GM18508 (cell line): ENCODE measurements around the gene TNRC18.
"Not testable (repeated sequence)": the region's sequence is repeated elsewhere in the genome, so short reads cannot be mapped to it uniquely, and the experiment has no call there.

Source experiments
- ATAC-seq: cut with Tn5 transposase; IDR thresholded peaks from one replicate; pipeline ENCODE4 v1.9.1; 2021; ENCODE audit warnings: moderate number of reproducible peaks; ENCODE audit not compliant: insufficient read depth, unreplicated experiment

TNRC18 gene, protein sequence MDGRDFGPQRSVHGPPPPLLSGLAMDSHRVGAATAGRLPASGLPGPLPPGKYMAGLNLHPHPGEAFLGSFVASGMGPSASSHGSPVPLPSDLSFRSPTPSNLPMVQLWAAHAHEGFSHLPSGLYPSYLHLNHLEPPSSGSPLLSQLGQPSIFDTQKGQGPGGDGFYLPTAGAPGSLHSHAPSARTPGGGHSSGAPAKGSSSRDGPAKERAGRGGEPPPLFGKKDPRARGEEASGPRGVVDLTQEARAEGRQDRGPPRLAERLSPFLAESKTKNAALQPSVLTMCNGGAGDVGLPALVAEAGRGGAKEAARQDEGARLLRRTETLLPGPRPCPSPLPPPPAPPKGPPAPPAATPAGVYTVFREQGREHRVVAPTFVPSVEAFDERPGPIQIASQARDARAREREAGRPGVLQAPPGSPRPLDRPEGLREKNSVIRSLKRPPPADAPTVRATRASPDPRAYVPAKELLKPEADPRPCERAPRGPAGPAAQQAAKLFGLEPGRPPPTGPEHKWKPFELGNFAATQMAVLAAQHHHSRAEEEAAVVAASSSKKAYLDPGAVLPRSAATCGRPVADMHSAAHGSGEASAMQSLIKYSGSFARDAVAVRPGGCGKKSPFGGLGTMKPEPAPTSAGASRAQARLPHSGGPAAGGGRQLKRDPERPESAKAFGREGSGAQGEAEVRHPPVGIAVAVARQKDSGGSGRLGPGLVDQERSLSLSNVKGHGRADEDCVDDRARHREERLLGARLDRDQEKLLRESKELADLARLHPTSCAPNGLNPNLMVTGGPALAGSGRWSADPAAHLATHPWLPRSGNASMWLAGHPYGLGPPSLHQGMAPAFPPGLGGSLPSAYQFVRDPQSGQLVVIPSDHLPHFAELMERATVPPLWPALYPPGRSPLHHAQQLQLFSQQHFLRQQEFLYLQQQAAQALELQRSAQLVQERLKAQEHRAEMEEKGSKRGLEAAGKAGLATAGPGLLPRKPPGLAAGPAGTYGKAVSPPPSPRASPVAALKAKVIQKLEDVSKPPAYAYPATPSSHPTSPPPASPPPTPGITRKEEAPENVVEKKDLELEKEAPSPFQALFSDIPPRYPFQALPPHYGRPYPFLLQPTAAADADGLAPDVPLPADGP (N-terminal part only)

DNA sequence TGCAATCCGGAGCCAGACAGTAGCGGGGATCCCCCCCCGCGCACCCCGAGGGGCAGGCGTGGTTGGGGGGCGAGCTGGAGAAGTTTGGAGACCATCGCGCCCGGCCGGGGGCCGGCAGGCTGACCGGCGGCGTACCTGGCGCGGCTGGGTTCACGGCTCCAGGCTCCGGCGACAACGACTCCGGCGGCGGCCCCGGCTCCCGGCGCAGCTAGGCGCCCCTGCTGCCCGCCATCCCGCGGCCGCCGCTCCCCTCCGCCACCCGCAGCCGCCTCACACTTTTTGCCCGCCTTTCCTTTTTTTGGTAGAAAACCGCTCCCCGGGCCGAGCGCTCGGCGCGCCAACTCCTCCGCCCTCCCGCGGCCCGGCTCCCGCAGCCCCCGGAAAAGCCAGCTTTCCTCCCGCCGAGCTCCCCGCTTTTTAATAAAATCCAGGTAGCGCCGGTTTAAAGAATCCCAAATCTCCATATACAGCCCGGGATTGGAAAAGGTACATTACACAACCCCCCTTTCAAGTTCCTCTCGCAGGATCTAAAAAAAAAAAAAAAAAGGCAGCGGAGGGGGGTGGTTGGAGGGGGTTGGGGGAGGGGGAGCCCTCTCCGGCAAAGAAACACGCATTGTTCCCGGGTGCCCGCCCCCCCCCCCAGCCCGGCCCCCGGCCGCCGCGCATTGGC is at the start of gene TNRC18:
TNRC18 (minus strand) TSS at position 529 of the 670 bp plus-strand sequence. CDS start 2,588 bp downstream, outside the sequence.
- ATAC-seq, result no peak

DNA sequence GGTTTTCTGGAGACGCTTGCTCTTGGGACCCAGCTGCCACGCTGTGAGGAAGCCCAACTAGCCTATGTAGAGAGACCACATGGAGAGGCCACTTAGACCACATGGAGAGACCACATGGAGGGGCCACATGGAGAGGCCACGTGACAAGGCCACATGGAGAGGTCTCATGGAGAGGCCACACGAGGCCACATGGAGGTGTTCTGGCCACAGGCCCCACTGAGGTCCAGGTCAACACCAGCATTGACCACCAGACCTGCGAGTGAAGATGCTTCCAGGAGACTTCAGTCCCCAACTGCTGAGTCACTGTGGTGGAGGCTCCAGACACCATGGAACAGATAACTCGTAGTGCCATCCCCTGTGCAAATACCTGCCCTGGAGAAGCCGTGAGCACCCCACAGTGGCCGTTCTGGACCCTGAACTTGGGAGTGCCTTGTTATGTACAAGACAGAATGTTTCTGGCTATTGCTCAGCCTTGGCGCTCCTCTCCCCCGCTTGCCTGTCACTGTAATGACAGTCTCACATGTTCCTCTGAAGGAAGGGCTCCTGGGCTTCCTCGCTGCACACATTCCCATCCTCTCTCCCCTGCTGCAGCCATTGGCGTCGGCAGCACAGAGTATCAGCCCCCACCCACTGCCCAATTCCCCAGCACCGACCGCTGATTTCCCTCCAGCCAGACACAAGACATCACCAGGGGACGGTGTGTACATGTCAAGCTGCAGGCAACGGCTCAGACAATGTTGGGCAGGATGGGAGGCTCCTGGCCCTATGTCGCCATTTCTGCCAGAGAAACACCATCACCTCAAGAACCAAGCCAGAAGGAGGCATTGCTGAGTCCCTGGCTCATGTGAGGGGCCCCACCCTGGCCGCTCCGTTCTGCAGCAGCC is 49.0 kb upstream of the TNRC18 start:
- ATAC-seq, result no peak

DNA sequence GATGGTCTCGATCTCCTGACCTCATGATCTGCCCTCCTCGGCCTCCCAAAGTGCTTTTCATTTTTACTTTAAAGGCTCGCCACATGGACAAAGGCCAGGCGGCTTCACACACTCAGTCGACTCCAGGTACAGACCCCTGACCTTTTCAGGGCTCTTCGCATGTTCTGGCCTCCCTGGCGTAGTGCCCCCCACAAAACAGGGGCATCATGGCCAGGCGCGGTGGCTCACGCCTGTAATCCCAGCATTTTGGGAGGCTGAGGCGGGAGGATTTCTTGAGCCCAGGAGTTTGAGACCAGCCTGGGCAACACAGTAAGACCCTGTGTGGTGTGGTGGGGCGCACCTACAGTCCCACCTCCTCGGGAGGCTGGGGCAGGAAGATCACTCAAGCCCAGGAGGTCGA is 48.0 kb upstream of the TNRC18 start:
- ATAC-seq, result not testable (repeated sequence)

DNA sequence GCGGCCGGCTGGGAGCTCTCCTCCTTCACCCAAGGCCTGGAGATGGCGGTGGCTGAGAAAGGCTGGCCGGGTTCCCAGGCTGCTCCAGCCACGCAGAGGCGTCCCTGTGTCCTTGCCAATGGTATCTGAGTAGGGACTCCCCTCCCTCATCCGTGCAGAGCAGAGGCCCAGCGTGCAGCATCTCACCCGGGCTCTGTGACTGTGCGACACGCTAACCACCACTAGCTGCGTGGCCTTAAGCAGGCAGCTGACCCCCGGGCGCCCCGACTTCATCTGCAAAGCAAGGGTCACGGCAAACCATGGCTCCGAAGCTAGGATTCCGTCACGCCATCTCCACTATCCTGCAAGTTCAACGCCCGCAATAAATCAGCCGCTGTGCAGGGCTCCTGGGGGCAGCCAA is 47.2 kb upstream of the TNRC18 start:
- no peak for ATAC-seq

DNA sequence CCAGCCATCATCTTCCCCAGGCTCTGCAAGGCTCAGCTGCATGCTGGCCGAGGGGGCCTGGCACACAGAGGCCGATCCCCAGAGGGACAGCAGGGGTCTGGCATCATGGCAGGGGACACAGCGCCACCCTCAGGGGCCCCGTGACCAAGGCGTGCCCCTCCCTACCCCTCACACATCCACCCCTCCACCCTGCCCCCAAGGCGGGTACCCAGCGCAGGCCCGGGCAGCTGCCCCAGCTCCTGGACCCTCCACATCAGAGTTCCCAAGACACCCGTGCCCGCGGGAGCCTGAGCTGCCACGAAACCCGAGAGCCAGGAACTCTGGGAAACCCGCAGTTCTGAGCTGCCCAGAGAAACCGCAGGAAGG is 46.5 kb upstream of the TNRC18 start:
- ATAC-seq, result no peak

DNA sequence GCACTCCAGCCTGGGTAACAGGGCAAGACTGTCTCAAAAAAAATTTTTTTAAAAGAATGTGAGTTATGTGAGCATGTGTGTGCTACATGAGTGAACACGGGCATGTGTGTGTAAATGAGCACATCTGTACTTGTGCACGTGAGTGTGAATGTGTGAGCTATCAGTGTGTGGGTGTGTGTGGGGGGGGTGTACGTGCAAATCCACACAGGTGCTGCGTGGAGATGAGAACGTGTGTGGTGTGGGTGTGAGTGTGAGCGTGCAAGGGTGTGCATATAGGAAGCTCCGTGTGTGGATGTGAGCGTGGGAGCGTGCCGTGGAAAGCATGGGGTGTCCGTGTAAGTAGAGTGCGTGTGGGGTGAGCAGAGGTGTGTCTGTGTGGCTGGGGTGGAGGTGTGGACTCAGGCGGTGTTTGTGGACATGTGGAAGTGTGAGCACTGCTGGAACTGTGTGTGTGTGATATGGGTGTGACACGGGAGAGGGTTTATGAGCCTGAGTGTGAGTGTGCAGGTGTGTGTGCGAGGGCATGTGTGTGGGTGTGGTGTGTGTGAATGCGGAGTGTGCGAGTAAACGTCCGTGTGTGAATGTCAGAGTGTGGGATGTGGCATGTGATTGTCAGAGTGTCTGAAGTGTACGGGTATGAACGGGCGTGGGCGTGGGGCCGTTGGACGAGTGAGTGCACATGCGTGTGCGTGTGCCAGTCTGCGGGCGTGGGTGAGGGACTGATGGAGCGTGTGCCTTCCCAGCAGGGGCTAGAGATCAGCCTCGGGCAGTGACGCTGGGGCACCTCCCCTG is 45.9 kb upstream of the TNRC18 start:
- no peak for ATAC-seq

DNA sequence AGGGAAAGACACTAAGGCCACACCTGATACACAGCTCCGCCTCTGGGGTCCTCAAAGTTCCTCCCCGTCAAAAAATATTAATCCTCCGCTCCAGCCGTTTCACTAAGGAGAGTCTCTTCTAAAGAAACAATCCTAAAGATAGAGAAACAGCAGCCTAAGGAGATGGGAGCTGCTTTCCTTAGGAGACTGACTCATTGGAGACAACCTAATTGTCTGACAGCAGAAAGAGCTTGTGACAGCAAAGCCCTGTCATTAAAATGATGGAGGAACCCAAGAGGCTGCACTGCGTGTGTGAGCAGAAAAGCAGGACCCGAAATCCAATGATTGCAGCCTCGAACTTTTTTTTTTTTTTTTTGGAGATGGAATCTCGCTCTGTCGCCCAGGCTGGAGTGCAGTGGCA is 44.0 kb upstream of the TNRC18 start:
- ATAC-seq, result no peak

DNA sequence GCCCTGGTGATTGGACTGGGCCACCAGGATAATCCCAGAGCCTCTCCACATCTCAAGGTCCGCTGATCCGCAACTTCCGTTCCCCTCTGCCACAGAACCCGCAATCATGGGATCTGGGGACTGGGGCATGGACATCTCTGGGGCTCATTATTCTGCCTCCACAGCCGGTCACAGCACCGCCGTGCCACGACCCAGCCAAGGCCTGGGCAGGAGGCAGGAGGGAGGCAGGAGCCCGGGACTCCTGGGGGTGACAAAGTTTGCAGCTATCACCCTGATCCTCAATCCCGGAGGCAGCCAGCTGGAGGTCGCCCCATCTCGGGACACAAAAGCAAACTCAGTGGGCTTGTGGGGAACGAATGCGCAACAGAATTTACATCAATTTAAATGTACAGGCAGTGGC is 42.9 kb upstream of the TNRC18 start:
- ATAC-seq, result no peak

DNA sequence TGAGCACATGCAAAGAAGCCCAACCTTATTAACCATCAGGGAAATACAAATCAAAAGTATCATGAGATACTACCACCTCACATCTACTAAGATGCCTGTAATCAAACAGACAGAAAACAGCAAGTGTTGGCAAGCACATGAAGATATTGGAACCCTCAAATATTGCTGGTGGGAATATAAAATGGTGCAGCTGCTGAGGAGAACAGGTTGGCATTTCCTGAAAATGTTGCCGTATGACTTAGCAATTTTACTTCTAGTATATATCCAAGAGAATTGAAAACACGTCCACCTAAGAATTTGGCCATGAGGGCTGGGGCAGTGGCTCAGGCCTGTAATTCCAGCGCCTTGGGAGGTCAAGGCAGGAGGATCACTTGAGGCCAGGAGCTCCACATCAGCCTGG is 39.4 kb upstream of the TNRC18 start:
- no peak for ATAC-seq

DNA sequence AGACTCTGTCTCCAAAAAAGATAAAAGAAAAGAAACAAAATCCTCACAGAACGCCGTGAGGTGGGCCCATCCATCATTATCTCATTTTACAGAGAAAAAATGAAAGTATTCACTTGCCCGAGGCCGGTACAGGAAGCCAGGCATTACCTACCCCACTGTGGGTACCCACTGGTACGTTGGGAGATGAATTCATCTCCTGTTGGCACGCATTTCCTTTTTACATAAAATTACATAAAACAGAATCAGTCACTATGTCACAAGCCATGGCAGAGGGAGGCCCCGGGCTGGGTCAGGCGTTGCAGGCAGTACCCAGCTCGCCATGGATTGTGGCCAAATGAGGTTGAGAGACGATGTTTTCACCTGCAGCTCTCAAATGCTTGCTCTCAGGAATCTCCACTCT is 38.6 kb upstream of the TNRC18 start:
- ATAC-seq, result no peak

DNA sequence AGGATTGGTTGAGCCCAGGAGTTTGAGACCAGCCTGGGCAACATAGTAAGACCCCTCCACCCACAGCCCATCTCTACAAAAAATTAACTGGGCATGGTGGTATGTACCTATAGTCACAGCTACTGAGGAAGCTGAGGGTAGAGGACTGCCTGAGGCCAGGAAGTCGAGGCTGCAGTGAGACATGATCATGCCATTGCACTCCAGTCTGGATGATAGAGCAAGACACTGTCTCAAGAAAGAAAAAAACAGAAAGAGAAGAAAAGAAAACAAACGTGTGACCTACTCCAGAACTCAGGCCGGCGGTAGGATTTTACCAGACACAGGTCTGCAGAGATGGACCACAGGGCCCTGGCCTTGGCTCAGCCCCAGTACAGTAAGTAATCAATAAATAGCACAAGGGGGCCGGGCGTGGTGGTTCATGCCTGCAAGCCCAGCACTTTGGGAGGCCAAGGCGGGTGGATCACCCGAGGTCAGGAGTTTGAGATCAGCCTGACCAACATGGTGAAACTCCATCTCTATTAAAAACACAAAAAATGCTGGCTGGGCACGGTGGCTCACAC is 35.4 kb upstream of the TNRC18 start:
- no peak for ATAC-seq

DNA sequence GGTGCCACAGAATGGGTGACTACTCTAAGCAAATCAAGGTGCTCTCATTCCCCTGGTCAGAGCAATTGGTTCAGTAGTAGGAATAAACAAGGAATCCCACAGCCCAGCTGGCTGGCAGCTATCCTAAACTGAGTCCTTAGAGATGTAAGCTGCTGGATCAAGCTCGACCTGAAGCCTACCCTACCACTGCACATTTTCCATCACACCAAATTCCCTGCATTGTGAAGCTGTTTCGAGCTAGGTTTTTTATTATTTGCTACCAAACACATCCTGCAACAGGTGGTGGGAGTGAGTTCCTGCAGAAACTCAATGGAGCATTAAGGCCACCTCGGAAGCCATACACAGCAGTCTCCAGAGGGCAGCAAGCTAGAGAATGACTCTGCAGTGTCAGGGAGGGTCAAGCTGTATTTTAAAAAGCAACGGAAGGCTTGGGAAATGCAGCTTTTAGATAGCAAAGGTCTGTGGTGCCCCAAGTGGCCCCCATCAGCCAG is 33.7 kb upstream of the TNRC18 start:
- ATAC-seq, result no peak

DNA sequence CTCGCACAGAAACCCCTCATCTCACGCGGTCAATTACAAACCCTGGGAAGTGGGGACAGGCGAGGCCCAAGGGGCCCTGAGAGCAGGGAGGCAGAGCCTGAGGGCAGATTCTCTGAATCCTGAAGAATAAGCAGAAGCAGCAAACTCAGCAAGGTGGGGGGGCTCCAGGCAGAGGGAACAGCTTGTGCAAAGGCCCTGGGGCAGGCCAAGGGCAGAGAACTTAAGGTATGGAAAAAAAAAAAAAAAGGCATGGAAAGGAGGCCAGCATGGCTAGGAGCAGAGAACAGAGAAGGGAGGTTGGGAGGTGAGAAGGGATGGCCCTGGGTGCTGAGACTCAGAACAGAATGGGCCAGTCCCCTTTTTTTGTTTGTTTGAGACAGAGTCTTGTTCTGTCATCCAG is 32.8 kb upstream of the TNRC18 start:
- no peak for ATAC-seq

DNA sequence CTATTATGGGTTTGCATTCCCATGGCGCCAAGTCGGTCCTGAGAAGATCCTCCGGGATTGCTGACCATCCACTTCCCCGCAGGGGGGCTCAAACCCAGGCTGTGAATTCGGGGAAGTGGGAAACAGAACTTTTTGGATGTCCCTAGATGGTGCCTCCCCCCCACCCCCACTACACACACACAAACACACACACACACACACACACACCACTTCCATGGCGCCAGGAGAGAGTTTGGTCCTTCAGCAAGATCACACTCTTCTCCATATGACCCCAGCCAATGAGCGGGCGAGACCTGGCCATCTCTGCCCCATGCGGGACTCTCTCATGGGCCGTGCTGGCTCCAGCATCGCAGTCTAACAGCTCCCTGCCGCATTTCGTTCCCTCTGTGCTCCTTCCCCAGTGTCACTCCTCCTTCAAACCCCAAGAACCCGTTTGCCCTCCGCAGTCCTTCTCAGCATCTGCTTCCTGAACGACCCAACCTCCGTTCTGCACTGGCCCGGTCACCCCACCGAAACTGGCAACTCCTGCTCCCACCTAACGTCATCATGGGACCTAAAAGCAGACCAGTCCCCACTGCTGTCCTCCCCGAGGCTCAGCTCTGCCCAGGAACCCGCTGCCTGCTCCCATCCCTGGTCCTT is 32.1 kb upstream of the TNRC18 start:
- no peak for ATAC-seq

DNA sequence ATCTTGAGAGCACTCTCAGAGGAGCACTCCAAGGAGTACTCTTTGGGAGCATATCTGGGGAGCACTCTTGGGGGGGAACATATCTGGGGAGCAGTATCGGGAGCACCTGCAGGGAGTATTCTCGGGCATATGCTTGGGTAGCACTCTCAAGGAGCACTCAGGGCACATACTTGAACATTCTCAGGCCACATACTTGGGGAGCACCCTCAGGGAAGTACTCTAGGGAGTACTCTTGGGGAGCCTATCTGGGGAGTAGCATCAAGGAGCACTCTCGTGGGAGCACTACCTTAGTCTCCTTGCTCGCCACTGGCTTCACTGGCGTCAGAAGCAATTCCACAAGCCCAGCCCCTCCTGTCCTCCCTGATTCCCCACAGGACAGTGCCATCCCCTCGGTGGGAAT is 31.5 kb upstream of the TNRC18 start:
- ATAC-seq, result no peak

DNA sequence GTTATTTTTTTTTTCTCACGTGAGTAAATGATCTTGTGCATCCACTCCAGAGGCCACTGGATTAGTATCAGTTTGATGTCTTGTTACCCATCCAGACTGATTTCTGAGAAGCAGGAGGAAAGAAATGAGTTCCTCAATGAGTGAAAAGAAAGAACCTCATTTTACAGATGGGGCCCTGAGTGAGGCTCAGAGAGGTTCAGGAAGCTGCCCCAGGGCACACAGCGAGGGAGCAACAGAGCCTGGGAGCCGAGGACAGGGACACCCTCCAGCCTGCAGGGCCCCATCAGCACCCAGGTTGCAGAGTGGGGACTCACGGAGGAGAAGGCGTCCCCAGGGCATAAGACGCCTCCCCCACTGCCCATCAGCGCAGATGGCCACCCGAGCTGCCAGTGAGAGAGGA is 30.9 kb upstream of the TNRC18 start:
- no peak for ATAC-seq

DNA sequence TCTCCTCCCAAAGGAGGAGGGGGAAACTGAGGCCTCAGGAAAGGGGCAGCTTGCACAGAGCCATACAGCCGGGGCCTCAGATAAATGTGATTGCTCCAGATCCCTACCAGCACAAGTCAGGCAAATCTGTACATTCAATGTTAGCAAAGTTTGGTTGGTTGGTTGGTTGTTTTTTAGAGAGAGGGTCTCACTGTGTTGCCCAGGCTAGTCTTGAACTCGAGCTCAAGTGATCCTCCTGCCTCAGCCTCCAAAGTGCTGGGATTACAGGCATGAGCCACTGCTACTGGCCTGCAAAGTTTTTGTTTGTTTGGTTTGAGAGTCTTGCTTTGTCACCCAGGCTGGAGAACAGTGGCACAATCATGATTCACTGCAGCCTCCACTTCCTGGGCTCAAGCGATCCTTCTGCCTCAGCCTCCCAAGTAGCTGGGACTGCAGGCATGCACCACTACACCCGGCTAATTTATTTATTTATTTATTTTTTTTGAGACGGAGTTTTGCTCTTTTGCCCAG is 30.0 kb upstream of the TNRC18 start:
- ATAC-seq, result no peak
